ENCODE data around the gene CIAO1.

The CIAO1 gene

DNA sequence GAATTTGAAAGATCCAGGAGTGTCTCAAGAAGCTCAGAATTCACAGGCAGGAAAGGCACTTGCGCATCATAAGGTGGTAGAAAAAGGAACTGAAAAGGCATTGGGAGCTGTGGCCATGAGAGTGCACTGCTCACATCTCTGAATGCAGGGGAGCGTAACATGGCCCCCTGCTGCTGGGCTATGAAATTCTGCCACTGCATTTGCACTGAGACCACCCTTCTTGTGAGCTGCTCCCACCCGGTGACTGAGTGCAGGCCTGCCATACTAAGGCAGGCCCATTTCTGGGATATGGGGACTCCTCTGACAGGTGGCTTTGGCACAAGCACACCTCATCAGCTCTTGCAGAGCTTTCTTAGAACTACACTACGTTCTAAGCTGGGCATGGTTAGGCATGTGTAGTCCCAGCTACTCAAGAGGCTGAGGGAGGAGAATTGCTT is 32.1 kb upstream of the CIAO1 start:
- no peaks in the 10 kb centered on the region for H3K4me1 ChIP-seq (ENCODE audit: insufficient read depth, low read length, poor library complexity, severe bottlenecking)
- no peak overlapping the region for H2AFZ ChIP-seq (ENCODE audit: low read length)
- H3K36me3 ChIP-seq (ENCODE audit: insufficient read depth, low read length), result no peaks in the 10 kb centered on the region; the same call in 1 of the 2 replicates
- H3K27me3 ChIP-seq (ENCODE audit: insufficient read depth, low read length, poor library complexity, severe bottlenecking), result no peaks in the 10 kb centered on the region
- H3F3A ChIP-seq (ENCODE audit: low read depth), result no peaks in the 10 kb centered on the region
- no peak overlapping the region for H3K9ac ChIP-seq (ENCODE audit: low read depth, low read length, poor library complexity, severe bottlenecking)
- no peaks in the 10 kb centered on the region for H4K20me1 ChIP-seq (ENCODE audit: insufficient read depth, low read length, poor library complexity, severe bottlenecking)
- H3K4me3 ChIP-seq (ENCODE audit: low read length, poor library complexity, severe bottlenecking), result no peak overlapping the region
- no peak for TF ChIP-seq EZH2phosphoT487 (IDR thresholded peaks at IDR 0.05; ENCODE audit: borderline replicate concordance)
- TF ChIP-seq, protein P1, sequence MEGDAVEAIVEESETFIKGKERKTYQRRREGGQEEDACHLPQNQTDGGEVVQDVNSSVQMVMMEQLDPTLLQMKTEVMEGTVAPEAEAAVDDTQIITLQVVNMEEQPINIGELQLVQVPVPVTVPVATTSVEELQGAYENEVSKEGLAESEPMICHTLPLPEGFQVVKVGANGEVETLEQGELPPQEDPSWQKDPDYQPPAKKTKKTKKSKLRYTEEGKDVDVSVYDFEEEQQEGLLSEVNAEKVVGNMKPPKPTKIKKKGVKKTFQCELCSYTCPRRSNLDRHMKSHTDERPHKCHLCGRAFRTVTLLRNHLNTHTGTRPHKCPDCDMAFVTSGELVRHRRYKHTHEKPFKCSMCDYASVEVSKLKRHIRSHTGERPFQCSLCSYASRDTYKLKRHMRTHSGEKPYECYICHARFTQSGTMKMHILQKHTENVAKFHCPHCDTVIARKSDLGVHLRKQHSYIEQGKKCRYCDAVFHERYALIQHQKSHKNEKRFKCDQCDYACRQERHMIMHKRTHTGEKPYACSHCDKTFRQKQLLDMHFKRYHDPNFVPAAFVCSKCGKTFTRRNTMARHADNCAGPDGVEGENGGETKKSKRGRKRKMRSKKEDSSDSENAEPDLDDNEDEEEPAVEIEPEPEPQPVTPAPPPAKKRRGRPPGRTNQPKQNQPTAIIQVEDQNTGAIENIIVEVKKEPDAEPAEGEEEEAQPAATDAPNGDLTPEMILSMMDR (conservative IDR thresholded peaks at IDR 0.05; ENCODE audit: low read length), result no peak; the same call in 1 of the 2 replicates
- H3K4me2 ChIP-seq (ENCODE audit: low read depth, low read length, poor library complexity, severe bottlenecking), result no peak overlapping the region
- no peaks in the 10 kb centered on the region for H3K9me3 ChIP-seq (ENCODE audit: insufficient read depth, low read depth, low read length)
- H3K79me2 ChIP-seq (ENCODE audit: insufficient read depth, low read length), result no peaks in the 10 kb centered on the region
- no peaks in the 10 kb centered on the region for H3K9me2 ChIP-seq (replicated peaks; ENCODE audit: low read depth, low read length)

DNA sequence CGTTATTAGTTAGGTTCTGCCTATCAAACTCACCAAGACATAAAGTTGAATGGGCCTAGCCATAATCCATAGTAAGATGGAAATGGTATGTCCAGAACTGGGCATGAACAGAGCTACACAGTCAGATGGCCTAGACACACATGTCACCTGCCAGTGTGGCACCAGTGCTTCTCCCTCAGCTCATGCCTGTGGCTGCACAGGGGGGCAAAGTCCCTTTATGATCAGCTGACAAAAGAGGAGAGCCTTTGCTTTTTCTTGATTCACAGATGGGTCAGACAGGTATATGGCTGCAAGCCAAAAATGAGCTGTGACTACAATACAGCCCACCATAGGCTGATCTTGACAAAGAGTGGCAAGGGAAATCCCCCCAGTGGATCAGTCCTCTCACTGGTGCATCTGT is 29.1 kb upstream of the CIAO1 start:
- no peaks in the 10 kb centered on the region for H4K20me1 ChIP-seq (ENCODE audit: insufficient read depth, low read length, poor library complexity, severe bottlenecking)
- H3K4me3 ChIP-seq (ENCODE audit: low read length, poor library complexity, severe bottlenecking), result no peak overlapping the region
- no peak overlapping the region for H3K9ac ChIP-seq (ENCODE audit: low read depth, low read length, poor library complexity, severe bottlenecking)
- no peaks in the 10 kb centered on the region; the same call in 1 of the 2 replicates for H3K36me3 ChIP-seq (ENCODE audit: insufficient read depth, low read length)
- H2AFZ ChIP-seq (ENCODE audit: low read length), result no peak overlapping the region
- TF ChIP-seq, protein P1 (conservative IDR thresholded peaks at IDR 0.05; ENCODE audit: low read length), result no peak
- no peak for TF ChIP-seq EZH2phosphoT487 (IDR thresholded peaks at IDR 0.05; ENCODE audit: borderline replicate concordance)
- no peaks in the 10 kb centered on the region for H3K9me3 ChIP-seq (ENCODE audit: insufficient read depth, low read depth, low read length)
- H3F3A ChIP-seq (ENCODE audit: low read depth), result no peaks in the 10 kb centered on the region
- no peaks in the 10 kb centered on the region for H3K9me2 ChIP-seq (replicated peaks; ENCODE audit: low read depth, low read length)
- H3K4me1 ChIP-seq (ENCODE audit: insufficient read depth, low read length, poor library complexity, severe bottlenecking), result peaks cover 13% of the 10 kb centered on the region
- H3K79me2 ChIP-seq (ENCODE audit: insufficient read depth, low read length), result no peaks in the 10 kb centered on the region
- H3K4me2 ChIP-seq (ENCODE audit: low read depth, low read length, poor library complexity, severe bottlenecking), result no peak overlapping the region
- H3K27me3 ChIP-seq (ENCODE audit: insufficient read depth, low read length, poor library complexity, severe bottlenecking), result no peaks in the 10 kb centered on the region

DNA sequence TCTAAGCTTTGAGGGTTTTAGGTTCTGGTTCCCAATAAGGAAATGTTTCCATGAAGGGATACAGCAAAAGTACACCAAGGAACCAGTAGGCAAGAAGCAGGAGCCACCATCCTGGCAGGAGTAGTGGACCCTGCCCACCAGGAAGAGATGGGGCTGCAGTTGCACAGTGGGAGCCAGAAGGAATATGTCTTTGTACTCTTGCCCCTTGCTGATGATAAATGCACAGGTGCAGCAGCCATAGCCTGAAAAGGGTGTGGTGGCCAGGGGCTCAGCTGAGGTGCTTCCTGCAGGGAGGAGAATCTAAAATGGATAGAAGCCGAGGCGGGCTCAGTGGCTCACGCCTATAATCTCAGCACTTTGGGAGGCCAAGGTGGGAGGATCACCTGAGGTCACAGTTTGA is 27.8 kb upstream of the CIAO1 start:
- no peaks in the 10 kb centered on the region for H4K20me1 ChIP-seq (ENCODE audit: insufficient read depth, low read length, poor library complexity, severe bottlenecking)
- no peak overlapping the region for H2AFZ ChIP-seq (ENCODE audit: low read length)
- H3K4me1 ChIP-seq (ENCODE audit: insufficient read depth, low read length, poor library complexity, severe bottlenecking), result peaks cover 22% of the 10 kb centered on the region
- no peak overlapping the region for H3K4me3 ChIP-seq (ENCODE audit: low read length, poor library complexity, severe bottlenecking)
- H3K9ac ChIP-seq (ENCODE audit: low read depth, low read length, poor library complexity, severe bottlenecking), result no peak overlapping the region
- TF ChIP-seq EZH2phosphoT487 (IDR thresholded peaks at IDR 0.05; ENCODE audit: borderline replicate concordance), result no peak
- TF ChIP-seq, protein P1 (conservative IDR thresholded peaks at IDR 0.05; ENCODE audit: low read length), result no peak
- no peaks in the 10 kb centered on the region for H3K9me2 ChIP-seq (replicated peaks; ENCODE audit: low read depth, low read length)
- no peaks in the 10 kb centered on the region for H3K9me3 ChIP-seq (ENCODE audit: insufficient read depth, low read depth, low read length)
- no peaks in the 10 kb centered on the region; the same call in 1 of the 2 replicates for H3K36me3 ChIP-seq (ENCODE audit: insufficient read depth, low read length)
- no peaks in the 10 kb centered on the region for H3K27me3 ChIP-seq (ENCODE audit: insufficient read depth, low read length, poor library complexity, severe bottlenecking)
- no peak overlapping the region for H3K4me2 ChIP-seq (ENCODE audit: low read depth, low read length, poor library complexity, severe bottlenecking)
- H3F3A ChIP-seq (ENCODE audit: low read depth), result no peaks in the 10 kb centered on the region
- no peaks in the 10 kb centered on the region for H3K79me2 ChIP-seq (ENCODE audit: insufficient read depth, low read length)

All from Loucy (cell line).